Lower lobe of right lung (tissue), 2 donors: ENCODE results near the gene MACROD2. TPM values are rescaled to one million over a fixed set of nuclear protein-coding genes. Genes with fewer than 3 reads are reported as not detected.

ENCODE experiments used
- ATAC-seq, 2 donors: fragments of 200-7000 bp; cut with Tn5 transposase; one replicate each; pipeline ENCODE4 v1.9.1; 2020 to 2022; ENCODE audit warnings: mild to moderate bottlenecking in 2 of 2, moderate library complexity in 2 of 2
- DNase-seq: peaks from one replicate; pipeline ENCODE4 v3.0.0-alpha.2; 2020
- H3K27ac ChIP-seq: fragments of 200-600 bp; one replicate; pipeline ENCODE4 v1.8.0; 2022
- H3K27me3 ChIP-seq: fragments of 200-600 bp; one replicate; pipeline ENCODE4 v1.8.0; 2022; ENCODE audit warnings: low read depth
- H3K36me3 ChIP-seq: fragments of 200-600 bp; one replicate; pipeline ENCODE4 v1.8.0; 2022; ENCODE audit warnings: mild to moderate bottlenecking
- H3K4me1 ChIP-seq: fragments of 200-600 bp; one replicate; pipeline ENCODE4 v1.8.0; 2022
- H3K4me3 ChIP-seq: fragments of 200-600 bp; one replicate; pipeline ENCODE4 v1.8.0; 2022; ENCODE audit warnings: mild to moderate bottlenecking
- H3K9me3 ChIP-seq: fragments of 200-600 bp; one replicate; pipeline ENCODE4 v1.8.0; 2022
- CTCF ChIP-seq: fragments of 200-600 bp; IDR thresholded peaks from one replicate; pipeline ENCODE4 v1.8.0; 2022; ENCODE audit warnings: antibody characterized with exemption, mild to moderate bottlenecking
- intact Hi-C: fragments of 100-400 bp; cut with DNase I; formaldehyde crosslinking; loops from one replicate; pipeline ENCODE4 v1.11.0; 2022
- total RNA-seq: library from RNA; stranded (reverse); fragmentation: NEBNext Ultra II Directional; extraction: Animal tissue kit (Norgen Biotek cat#: 25700); gene quantifications from one replicate; pipeline ENCODE4 v1.2.1, GENCODE V29; 2021
- donor health status: DM: no; HTN: yes; CAD: no; lungs with severe emphysema.

The MACROD2 gene
- total RNA-seq, 1 donor from 2014 or later: 73.0 TPM

DNA sequence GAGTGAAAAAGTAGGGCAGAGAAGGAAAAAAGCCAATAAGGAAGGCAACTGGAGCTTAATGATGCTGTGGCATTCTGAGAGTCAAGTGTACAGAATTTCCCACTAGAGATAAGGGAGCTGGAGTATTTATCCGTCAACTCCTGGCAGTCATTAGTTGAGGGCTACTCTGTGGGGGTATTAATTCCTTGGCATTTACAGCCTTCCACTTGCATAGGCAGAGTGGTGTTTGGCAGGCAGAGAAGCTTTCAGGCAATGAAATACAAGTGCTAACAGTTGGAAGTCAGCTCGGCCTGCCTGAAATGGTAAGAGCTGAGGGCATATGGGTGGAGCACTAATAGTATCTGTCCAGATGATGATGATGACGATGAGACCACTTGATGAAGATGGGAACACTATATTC is 549.4 kb downstream of the MACROD2 start:
- TF ChIP-seq CTCF: no peak
- H3K4me3 ChIP-seq: no peak overlapping the region

DNA sequence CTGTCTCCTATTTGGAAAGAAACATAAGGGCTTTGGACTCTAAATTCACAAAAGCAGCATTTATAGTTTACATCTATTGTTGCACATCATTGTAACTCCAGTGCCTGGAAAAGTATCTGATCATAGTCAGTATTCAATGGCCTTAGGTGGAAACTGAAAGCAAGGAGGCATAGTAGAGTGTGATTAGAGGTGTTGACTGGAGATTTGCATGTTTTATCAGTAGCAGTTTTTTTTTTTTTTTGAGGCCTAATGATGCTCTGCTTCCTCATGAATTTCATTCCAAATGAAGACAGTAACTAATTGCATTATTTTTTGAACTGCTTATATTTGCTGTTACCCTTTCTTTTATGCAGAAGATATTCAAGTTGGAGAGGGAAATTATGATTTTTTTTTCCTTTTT is 555.3 kb downstream of the MACROD2 start:
- Histone ChIP-seq H3K36me3 (no peaks in the 10 kb centered on the region), H3K27ac (no peak overlapping the region), H3K27me3 (no peaks in the 10 kb centered on the region), H3K9me3 (no peaks in the 10 kb centered on the region), H3K4me3 (no peak overlapping the region), H3K4me1 (no peaks in the 10 kb centered on the region)
- intact Hi-C loops: no loop called here
- no peak for TF ChIP-seq CTCF
- no peak for DNase-seq
- no peak for ATAC-seq

More for the DNA sequence above, 549.4 kb downstream of the MACROD2 start:
- no peak overlapping the region for H3K27ac ChIP-seq
- no peaks in the 10 kb centered on the region for H3K36me3 ChIP-seq
- ATAC-seq (peak; percentile 81 to 91), DNase-seq (no peak)
- no peaks in the 10 kb centered on the region for H3K4me1 ChIP-seq
- intact Hi-C loops: no loop called here
- H3K9me3 ChIP-seq: no peaks in the 10 kb centered on the region
- no peaks in the 10 kb centered on the region for H3K27me3 ChIP-seq

GRCh38 chr20:14553774-14554534 is 558.6 kb downstream of the MACROD2 start:
- Histone ChIP-seq H3K27ac (no peak overlapping the region), H3K27me3 (no peaks in the 10 kb centered on the region), H3K4me3 (no peak overlapping the region), H3K9me3 (no peaks in the 10 kb centered on the region), H3K36me3 (no peaks in the 10 kb centered on the region), H3K4me1 (no peaks in the 10 kb centered on the region)
- TF ChIP-seq CTCF: no peak
- ATAC-seq (no peak), DNase-seq (no peak)
- intact Hi-C loops: no loop called here

- DNase-seq (no peak), ATAC-seq (no peak)
- H3K27ac ChIP-seq: no peak overlapping the region
- intact Hi-C loops: no loop called here
- no peak for TF ChIP-seq CTCF
- H3K27me3 ChIP-seq: no peaks in the 10 kb centered on the region
- H3K9me3 ChIP-seq: no peaks in the 10 kb centered on the region
- H3K4me1 ChIP-seq: no peaks in the 10 kb centered on the region
- H3K4me3 ChIP-seq: no peak overlapping the region
- no peaks in the 10 kb centered on the region for H3K36me3 ChIP-seq
Measured at GRCh38 chr20:14555676-14556075, 560.4 kb downstream of the MACROD2 start.

DNA sequence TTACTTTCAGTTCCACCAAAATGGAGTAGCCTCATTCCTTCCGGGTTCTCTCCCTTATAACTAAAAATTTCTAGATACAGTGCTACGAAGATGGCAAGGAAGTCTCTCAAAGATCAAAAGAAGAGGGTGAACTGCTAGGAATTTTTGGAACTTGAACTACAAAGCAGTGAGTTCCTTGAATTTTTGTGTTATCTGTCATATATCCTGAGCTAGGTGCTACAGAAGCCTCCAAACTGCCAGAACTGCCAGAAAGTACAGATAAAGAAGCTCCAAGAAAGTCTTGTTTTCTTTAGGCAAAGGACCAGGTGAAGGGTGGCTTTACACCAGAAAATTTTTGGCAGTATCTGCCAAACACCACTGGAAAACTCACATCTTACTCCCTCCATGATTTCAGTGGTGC is 560.9 kb downstream of the MACROD2 start:
- H3K9me3 ChIP-seq: no peaks in the 10 kb centered on the region
- no peak for TF ChIP-seq CTCF
- intact Hi-C loops: no loop called here
- DNase-seq (no peak), ATAC-seq (no peak)
- H3K27me3 ChIP-seq: no peaks in the 10 kb centered on the region
- H3K4me3 ChIP-seq: no peak overlapping the region
- no peaks in the 10 kb centered on the region for H3K36me3 ChIP-seq
- H3K27ac ChIP-seq: no peak overlapping the region
- H3K4me1 ChIP-seq: no peaks in the 10 kb centered on the region
